WTC11 (cell line): Measurements from ENCODE around the gene SYPL1. TPM values are rescaled to one million over a fixed set of nuclear protein-coding genes. Genes with fewer than 3 reads are reported as not detected.

ENCODE experiments used
- ATAC-seq: fragments of 200-7000 bp; cut with Tn5 transposase; 2 replicates; pipeline ENCODE4 v1.10.0; 2021; ENCODE audit warnings: mild to moderate bottlenecking, moderate library complexity
- CTCF ChIA-PET: fragments of 300-600 bp; sonication (Branson Sonifier 250); formaldehyde crosslinking; loops from one replicate; lab custom pipeline; 2021; ENCODE audit warnings: antibody characterized with exemption; lab: Charles Lee
- POLR2A ChIA-PET: fragments of 350-600 bp; sonication (Branson Sonifier 250); formaldehyde crosslinking; loops from one replicate; lab custom pipeline; 2021; ENCODE audit warnings: antibody characterized with exemption; lab: Charles Lee
- DNase-seq: peaks from one replicate; pipeline ENCODE4 v3.0.0; 2021; ENCODE audit warnings: low spot score
- H3K27ac Mint-ChIP-seq: 2 replicates; pipeline ENCODE4 v1.8.0; 2021; ENCODE audit warnings: mixed read lengths
- H3K27me3 Mint-ChIP-seq: 2 replicates; pipeline ENCODE4 v1.8.0; 2021; ENCODE audit warnings: low read depth, mild to moderate bottlenecking, moderate library complexity, mixed read lengths
- H3K36me3 Mint-ChIP-seq: 2 replicates; pipeline ENCODE4 v1.8.0; 2021; ENCODE audit warnings: mixed read lengths
- H3K4me1 Mint-ChIP-seq: 2 replicates; pipeline ENCODE4 v1.8.0; 2022; ENCODE audit warnings: mixed read lengths
- H3K4me3 Mint-ChIP-seq: 2 replicates; pipeline ENCODE4 v1.8.0; 2021; ENCODE audit warnings: mild to moderate bottlenecking, moderate library complexity, mixed read lengths
- H3K9me3 Mint-ChIP-seq: 2 replicates; pipeline ENCODE4 v1.8.0; 2021; ENCODE audit warnings: mixed read lengths
- ATF2 ChIP-seq: sonication (generic); formaldehyde crosslinking; IDR thresholded peaks from 2 replicates; pipeline ENCODE4 v1.8.1; 2022; ENCODE audit warnings: low read depth, missing genetic modification reagents, borderline replicate concordance
- E2F1 ChIP-seq: sonication (generic); formaldehyde crosslinking; IDR thresholded peaks from 2 replicates; pipeline ENCODE4 v1.8.0; 2022; ENCODE audit warnings: mild to moderate bottlenecking, missing genetic modification reagents
- E2F5 ChIP-seq: sonication (generic); formaldehyde crosslinking; IDR thresholded peaks from 2 replicates; pipeline ENCODE4 v1.8.1; 2022; ENCODE audit warnings: mild to moderate bottlenecking, moderate library complexity, missing genetic modification reagents
- EMX1 ChIP-seq: fragments of 250-450 bp; sonication (Bioruptor Pico); IDR thresholded peaks from 2 replicates; pipeline ENCODE4 v1.8.0; 2021; ENCODE audit warnings: mild to moderate bottlenecking
- NR2C2 ChIP-seq: sonication (generic); formaldehyde crosslinking; IDR thresholded peaks from 2 replicates; pipeline ENCODE4 v1.8.0; 2022; ENCODE audit warnings: mild to moderate bottlenecking, missing genetic modification reagents
- NR3C1 ChIP-seq: sonication (generic); formaldehyde crosslinking; conservative IDR thresholded peaks from 2 replicates; pipeline ENCODE4 v1.8.1; 2023; ENCODE audit warnings: low read depth, mild to moderate bottlenecking, missing genetic modification reagents
- PRRX2 ChIP-seq: fragments of 250-450 bp; sonication (Bioruptor Pico); IDR thresholded peaks from 2 replicates; pipeline ENCODE4 v1.8.0; 2021; ENCODE audit warnings: mild to moderate bottlenecking
- SOX15 ChIP-seq: fragments of 250-450 bp; sonication (Bioruptor Pico); IDR thresholded peaks from 2 replicates; pipeline ENCODE4 v1.9.0; 2021; ENCODE audit warnings: mild to moderate bottlenecking
- TEAD4 ChIP-seq: sonication (generic); formaldehyde crosslinking; IDR thresholded peaks from 2 replicates; pipeline ENCODE4 v1.8.0; 2022; ENCODE audit warnings: mild to moderate bottlenecking, missing genetic modification reagents
- USF2 ChIP-seq: sonication (generic); formaldehyde crosslinking; IDR thresholded peaks from 2 replicates; pipeline ENCODE4 v1.8.1; 2023; ENCODE audit warnings: mild to moderate bottlenecking, missing genetic modification reagents, moderate library complexity
- ZNF532 ChIP-seq: fragments of 250-450 bp; sonication (Bioruptor Pico); IDR thresholded peaks from 2 replicates; pipeline ENCODE4 v1.9.0; 2021; ENCODE audit warnings: mild to moderate bottlenecking, borderline replicate concordance
- total RNA-seq: library from RNA; stranded (reverse); gene quantifications from 3 replicates; pipeline ENCODE4 v1.2.3, GENCODE V29; 2021
- TF ChIP-seq, protein P1 (sequence below): sonication (generic); formaldehyde crosslinking; IDR thresholded peaks from 2 replicates; pipeline ENCODE4 v1.8.0; 2022; ENCODE audit warnings: missing genetic modification reagents
- TF ChIP-seq, protein P2 (sequence below): sonication (generic); formaldehyde crosslinking; IDR thresholded peaks from 2 replicates; pipeline ENCODE4 v1.8.0; 2022; ENCODE audit warnings: mild to moderate bottlenecking, missing genetic modification reagents
- TF ChIP-seq, protein P3 (sequence below): fragments of 250-450 bp; sonication (Bioruptor Pico); IDR thresholded peaks from 2 replicates; pipeline ENCODE4 v1.8.0; 2021; ENCODE audit warnings: mild to moderate bottlenecking

The SYPL1 gene
- total RNA-seq, 1 experiment from 2014 or later: 54.8 TPM

- Mint-ChIP-seq H3K27me3 (peaks cover 3% of the 10 kb centered on the region), H3K27ac (no peak overlapping the region), H3K9me3 (peaks cover 14% of the 10 kb centered on the region), H3K4me3 (no peak overlapping the region), H3K36me3 (peaks cover 9% of the 10 kb centered on the region; the same call in 1 of the 2 replicates), H3K4me1 (peaks cover 25% of the 10 kb centered on the region)
- TF ChIP-seq NR2C2: no peak
- no peak for TF ChIP-seq SOX15
- no peak for TF ChIP-seq ATF2 (CRISPR knock-in tag)
- no peak for TF ChIP-seq TEAD4
- TF ChIP-seq PRRX2: no peak
- no peak for TF ChIP-seq E2F5 (CRISPR knock-in tag)
- TF ChIP-seq, protein P1, sequence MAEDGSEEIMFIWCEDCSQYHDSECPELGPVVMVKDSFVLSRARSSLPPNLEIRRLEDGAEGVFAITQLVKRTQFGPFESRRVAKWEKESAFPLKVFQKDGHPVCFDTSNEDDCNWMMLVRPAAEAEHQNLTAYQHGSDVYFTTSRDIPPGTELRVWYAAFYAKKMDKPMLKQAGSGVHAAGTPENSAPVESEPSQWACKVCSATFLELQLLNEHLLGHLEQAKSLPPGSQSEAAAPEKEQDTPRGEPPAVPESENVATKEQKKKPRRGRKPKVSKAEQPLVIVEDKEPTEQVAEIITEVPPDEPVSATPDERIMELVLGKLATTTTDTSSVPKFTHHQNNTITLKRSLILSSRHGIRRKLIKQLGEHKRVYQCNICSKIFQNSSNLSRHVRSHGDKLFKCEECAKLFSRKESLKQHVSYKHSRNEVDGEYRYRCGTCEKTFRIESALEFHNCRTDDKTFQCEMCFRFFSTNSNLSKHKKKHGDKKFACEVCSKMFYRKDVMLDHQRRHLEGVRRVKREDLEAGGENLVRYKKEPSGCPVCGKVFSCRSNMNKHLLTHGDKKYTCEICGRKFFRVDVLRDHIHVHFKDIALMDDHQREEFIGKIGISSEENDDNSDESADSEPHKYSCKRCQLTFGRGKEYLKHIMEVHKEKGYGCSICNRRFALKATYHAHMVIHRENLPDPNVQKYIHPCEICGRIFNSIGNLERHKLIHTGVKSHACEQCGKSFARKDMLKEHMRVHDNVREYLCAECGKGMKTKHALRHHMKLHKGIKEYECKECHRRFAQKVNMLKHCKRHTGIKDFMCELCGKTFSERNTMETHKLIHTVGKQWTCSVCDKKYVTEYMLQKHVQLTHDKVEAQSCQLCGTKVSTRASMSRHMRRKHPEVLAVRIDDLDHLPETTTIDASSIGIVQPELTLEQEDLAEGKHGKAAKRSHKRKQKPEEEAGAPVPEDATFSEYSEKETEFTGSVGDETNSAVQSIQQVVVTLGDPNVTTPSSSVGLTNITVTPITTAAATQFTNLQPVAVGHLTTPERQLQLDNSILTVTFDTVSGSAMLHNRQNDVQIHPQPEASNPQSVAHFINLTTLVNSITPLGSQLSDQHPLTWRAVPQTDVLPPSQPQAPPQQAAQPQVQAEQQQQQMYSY (CRISPR knock-in tag): 0 out of 2 replicates have a peak, but pooled peaks have one; percentile 44
- ATAC-seq (no peak), DNase-seq (no peak)
- POLR2A ChIA-PET: no interaction called here
- CTCF ChIA-PET: interaction anchor here (1.1 kb wide), 1 partner anchor 64 kb away, joined by 3 read pairs; no protein-coding TSS in a partner anchor
Observed at GRCh38 chr7:106054156-106054910, 57.8 kb downstream of the SYPL1 start.

DNA sequence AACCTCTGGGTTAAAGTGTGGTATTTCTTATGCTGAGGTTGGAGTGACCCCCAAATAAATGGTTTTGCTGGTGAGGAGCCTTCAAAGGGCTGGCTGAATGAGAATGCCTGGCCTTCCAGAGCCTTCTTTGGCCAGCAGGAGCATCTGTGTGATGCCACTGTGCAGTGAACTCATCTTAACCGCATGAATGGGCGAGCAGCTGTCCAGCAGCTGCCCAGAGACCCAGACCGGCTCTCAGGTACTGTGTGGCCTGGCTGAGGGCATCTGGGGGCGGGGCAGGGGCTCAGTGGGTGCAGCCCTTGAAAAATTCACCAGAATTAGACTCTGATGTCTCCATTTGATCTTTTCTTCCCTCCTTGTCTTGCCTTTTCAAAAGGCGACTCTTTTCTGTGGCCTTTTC lies 59.0 kb downstream of the SYPL1 start:
- no peak overlapping the region for H3K27ac Mint-ChIP-seq
- CTCF ChIA-PET: interaction anchor here (0.5 kb wide), 1 partner anchor 712 kb away, joined by 3 read pairs; no protein-coding TSS in a partner anchor

GRCh38 chr7:106052681-106053080 lies 59.4 kb downstream of the SYPL1 start:
- Mint-ChIP-seq H3K27ac (no peak overlapping the region), H3K9me3 (peaks cover 14% of the 10 kb centered on the region), H3K27me3 (peaks cover 3% of the 10 kb centered on the region), H3K4me3 (no peak overlapping the region), H3K36me3 (peaks cover 9% of the 10 kb centered on the region; the same call in 1 of the 2 replicates), H3K4me1 (peaks cover 22% of the 10 kb centered on the region)
- ChIA-PET POLR2A (no interaction called here), CTCF (no interaction called here)
- no peak for DNase-seq
- no peak for ATAC-seq
- TF ChIP-seq ZNF532: no peak
- no peak for TF ChIP-seq EMX1 (CRISPR knock-in tag)
- TF ChIP-seq, protein P2, sequence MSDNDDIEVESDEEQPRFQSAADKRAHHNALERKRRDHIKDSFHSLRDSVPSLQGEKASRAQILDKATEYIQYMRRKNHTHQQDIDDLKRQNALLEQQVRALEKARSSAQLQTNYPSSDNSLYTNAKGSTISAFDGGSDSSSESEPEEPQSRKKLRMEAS: no peak
- TF ChIP-seq, protein P3, sequence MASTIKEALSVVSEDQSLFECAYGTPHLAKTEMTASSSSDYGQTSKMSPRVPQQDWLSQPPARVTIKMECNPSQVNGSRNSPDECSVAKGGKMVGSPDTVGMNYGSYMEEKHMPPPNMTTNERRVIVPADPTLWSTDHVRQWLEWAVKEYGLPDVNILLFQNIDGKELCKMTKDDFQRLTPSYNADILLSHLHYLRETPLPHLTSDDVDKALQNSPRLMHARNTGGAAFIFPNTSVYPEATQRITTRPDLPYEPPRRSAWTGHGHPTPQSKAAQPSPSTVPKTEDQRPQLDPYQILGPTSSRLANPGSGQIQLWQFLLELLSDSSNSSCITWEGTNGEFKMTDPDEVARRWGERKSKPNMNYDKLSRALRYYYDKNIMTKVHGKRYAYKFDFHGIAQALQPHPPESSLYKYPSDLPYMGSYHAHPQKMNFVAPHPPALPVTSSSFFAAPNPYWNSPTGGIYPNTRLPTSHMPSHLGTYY: no peak

More for the DNA sequence above, 59.0 kb downstream of the SYPL1 start:
- DNase-seq: no peak
- Mint-ChIP-seq H3K36me3 (peaks cover 9% of the 10 kb centered on the region; the same call in 1 of the 2 replicates), H3K9me3 (peaks cover 14% of the 10 kb centered on the region), H3K4me3 (no peak overlapping the region), H3K27me3 (peaks cover 3% of the 10 kb centered on the region), H3K4me1 (peaks cover 22% of the 10 kb centered on the region)
- no peak for ATAC-seq
- POLR2A ChIA-PET: no interaction called here
- TF ChIP-seq USF2 (no peak), NR3C1 (CRISPR knock-in tag) (no peak), E2F1 (CRISPR knock-in tag) (no peak)
